WTC11 (cell line): ENCODE measurements around the gene JAZF1.
A peak's percentile ranks its signal among the peaks of the same experiment; 100 is the strongest.

Experiments
- FOXK1 ChIP-seq: sonication (generic); formaldehyde crosslinking; IDR thresholded peaks from 2 replicates; pipeline ENCODE4 v1.8.0; 2022; ENCODE audit warnings: mild to moderate bottlenecking, moderate library complexity, missing genetic modification reagents
- IRF2 ChIP-seq: sonication (generic); formaldehyde crosslinking; IDR thresholded peaks from 2 replicates; pipeline ENCODE4 v1.8.0; 2022; ENCODE audit warnings: low read depth, missing genetic modification reagents, borderline replicate concordance
- MXD4 ChIP-seq: fragments of 250-450 bp; sonication (Bioruptor Pico); IDR thresholded peaks from 2 replicates; pipeline ENCODE4 v1.8.0; 2021; ENCODE audit warnings: mild to moderate bottlenecking, moderate library complexity, borderline replicate concordance
- TEAD4 ChIP-seq: sonication (generic); formaldehyde crosslinking; IDR thresholded peaks from 2 replicates; pipeline ENCODE4 v1.8.0; 2022; ENCODE audit warnings: mild to moderate bottlenecking, missing genetic modification reagents
- USF1 ChIP-seq: sonication (generic); formaldehyde crosslinking; IDR thresholded peaks from 2 replicates; pipeline ENCODE4 v1.8.0; 2022; ENCODE audit warnings: mild to moderate bottlenecking, missing genetic modification reagents
- TF ChIP-seq, protein P1 (sequence below): fragments of 250-450 bp; sonication (Bioruptor Pico); IDR thresholded peaks from 2 replicates; pipeline ENCODE4 v1.9.0; 2021; ENCODE audit warnings: mild to moderate bottlenecking
- TF ChIP-seq, protein P2 (sequence below): fragments of 200-600 bp; IDR thresholded peaks from 2 replicates; pipeline ENCODE4 v1.8.0; 2022; ENCODE audit warnings: antibody characterized with exemption
- TF ChIP-seq, protein P3 (sequence below): sonication (generic); formaldehyde crosslinking; IDR thresholded peaks from 2 replicates; pipeline ENCODE4 v1.8.0; 2022; ENCODE audit warnings: mild to moderate bottlenecking, missing genetic modification reagents
- TF ChIP-seq, protein P4 (sequence below): sonication (generic); formaldehyde crosslinking; IDR thresholded peaks from 2 replicates; pipeline ENCODE4 v1.8.1; 2023; ENCODE audit warnings: mild to moderate bottlenecking, missing genetic modification reagents

GRCh38 chr7:27910326-27910725 lies 270.3 kb downstream of the JAZF1 start:
- TF ChIP-seq, protein P1, sequence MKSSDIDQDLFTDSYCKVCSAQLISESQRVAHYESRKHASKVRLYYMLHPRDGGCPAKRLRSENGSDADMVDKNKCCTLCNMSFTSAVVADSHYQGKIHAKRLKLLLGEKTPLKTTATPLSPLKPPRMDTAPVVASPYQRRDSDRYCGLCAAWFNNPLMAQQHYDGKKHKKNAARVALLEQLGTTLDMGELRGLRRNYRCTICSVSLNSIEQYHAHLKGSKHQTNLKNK (CRISPR knock-in tag) = no peak
- TF ChIP-seq, protein P2, sequence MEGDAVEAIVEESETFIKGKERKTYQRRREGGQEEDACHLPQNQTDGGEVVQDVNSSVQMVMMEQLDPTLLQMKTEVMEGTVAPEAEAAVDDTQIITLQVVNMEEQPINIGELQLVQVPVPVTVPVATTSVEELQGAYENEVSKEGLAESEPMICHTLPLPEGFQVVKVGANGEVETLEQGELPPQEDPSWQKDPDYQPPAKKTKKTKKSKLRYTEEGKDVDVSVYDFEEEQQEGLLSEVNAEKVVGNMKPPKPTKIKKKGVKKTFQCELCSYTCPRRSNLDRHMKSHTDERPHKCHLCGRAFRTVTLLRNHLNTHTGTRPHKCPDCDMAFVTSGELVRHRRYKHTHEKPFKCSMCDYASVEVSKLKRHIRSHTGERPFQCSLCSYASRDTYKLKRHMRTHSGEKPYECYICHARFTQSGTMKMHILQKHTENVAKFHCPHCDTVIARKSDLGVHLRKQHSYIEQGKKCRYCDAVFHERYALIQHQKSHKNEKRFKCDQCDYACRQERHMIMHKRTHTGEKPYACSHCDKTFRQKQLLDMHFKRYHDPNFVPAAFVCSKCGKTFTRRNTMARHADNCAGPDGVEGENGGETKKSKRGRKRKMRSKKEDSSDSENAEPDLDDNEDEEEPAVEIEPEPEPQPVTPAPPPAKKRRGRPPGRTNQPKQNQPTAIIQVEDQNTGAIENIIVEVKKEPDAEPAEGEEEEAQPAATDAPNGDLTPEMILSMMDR = no peak
- TF ChIP-seq, protein P3, sequence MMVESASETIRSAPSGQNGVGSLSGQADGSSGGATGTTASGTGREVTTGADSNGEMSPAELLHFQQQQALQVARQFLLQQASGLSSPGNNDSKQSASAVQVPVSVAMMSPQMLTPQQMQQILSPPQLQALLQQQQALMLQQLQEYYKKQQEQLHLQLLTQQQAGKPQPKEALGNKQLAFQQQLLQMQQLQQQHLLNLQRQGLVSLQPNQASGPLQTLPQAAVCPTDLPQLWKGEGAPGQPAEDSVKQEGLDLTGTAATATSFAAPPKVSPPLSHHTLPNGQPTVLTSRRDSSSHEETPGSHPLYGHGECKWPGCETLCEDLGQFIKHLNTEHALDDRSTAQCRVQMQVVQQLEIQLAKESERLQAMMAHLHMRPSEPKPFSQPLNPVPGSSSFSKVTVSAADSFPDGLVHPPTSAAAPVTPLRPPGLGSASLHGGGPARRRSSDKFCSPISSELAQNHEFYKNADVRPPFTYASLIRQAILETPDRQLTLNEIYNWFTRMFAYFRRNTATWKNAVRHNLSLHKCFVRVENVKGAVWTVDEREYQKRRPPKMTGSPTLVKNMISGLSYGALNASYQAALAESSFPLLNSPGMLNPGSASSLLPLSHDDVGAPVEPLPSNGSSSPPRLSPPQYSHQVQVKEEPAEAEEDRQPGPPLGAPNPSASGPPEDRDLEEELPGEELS = peak; percentile 79; the same call in 1 of the 2 replicates
- TF ChIP-seq FOXK1 (CRISPR knock-in tag) (peak; percentile 78; the same call in 1 of the 2 replicates), USF1 (CRISPR knock-in tag) (no peak), TEAD4 (CRISPR knock-in tag) (0 out of 2 replicates have a peak, but pooled peaks have one; percentile 62), IRF2 (CRISPR knock-in tag) (no peak), MXD4 (CRISPR knock-in tag) (no peak)
- TF ChIP-seq, protein P4, sequence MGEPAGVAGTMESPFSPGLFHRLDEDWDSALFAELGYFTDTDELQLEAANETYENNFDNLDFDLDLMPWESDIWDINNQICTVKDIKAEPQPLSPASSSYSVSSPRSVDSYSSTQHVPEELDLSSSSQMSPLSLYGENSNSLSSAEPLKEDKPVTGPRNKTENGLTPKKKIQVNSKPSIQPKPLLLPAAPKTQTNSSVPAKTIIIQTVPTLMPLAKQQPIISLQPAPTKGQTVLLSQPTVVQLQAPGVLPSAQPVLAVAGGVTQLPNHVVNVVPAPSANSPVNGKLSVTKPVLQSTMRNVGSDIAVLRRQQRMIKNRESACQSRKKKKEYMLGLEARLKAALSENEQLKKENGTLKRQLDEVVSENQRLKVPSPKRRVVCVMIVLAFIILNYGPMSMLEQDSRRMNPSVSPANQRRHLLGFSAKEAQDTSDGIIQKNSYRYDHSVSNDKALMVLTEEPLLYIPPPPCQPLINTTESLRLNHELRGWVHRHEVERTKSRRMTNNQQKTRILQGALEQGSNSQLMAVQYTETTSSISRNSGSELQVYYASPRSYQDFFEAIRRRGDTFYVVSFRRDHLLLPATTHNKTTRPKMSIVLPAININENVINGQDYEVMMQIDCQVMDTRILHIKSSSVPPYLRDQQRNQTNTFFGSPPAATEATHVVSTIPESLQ (CRISPR knock-in tag) = no peak
